ENCODE data around the gene RAB37. TPM values are rescaled to one million over a fixed set of nuclear protein-coding genes. Genes with fewer than 3 reads are reported as not detected.

RAB37 gene
- total and polyA plus RNA-seq, 10 donors: 16.6 to 37.6 (median 24.0) TPM

- TF ChIP-seq POLR2AphosphoS5 (IDR thresholded peaks at IDR 0.05) (peak in 1 of 3 donors; percentile 25), CTCF (IDR thresholded peaks at IDR 0.05 in 8 of 11, conservative IDR thresholded peaks at IDR 0.05 in 3 of 11) (no peak)
- 87 to 91% (median 89%) methylated on average over 9 of the region's 9 CpGs for WGBS, 5 donors
- peaks cover 0 to 79% (median 73%) of the 10 kb centered on the region in 6 donors for H3K36me3 ChIP-seq
- intact Hi-C loops (cut with DNase I; ENCODE audit: low total_unique reads): no loop called here
- H3K27ac ChIP-seq: no peak overlapping the region
- no peak for DNase-seq
- no peak overlapping the region for H3K4me3 ChIP-seq
- H3K27me3 ChIP-seq (replicated peaks in 1 of 7): no peaks in the 10 kb centered on the region
- peaks cover 11 to 68% (median 26%) of the 10 kb centered on the region in 6 donors for H3K4me1 ChIP-seq
- no peaks in the 10 kb centered on the region for H3K9me3 ChIP-seq
Observed at GRCh38 chr17:74771319-74771914, 34.4 kb downstream of the RAB37 start.

GRCh38 chr17:74772053-74772452 is 35.0 kb downstream of the RAB37 start:
- H3K4me1 ChIP-seq: peaks cover 15 to 70% (median 31%) of the 10 kb centered on the region in 6 donors
- H3K27ac ChIP-seq: peak overlapping the region in 1 of 8 donors; percentile 3
- peaks cover 0 to 73% (median 66%) of the 10 kb centered on the region in 6 donors for H3K36me3 ChIP-seq
- WGBS, 5 donors: 93 to 95% (median 94%) methylated on average over 13 of the region's 13 CpGs
- H3K27me3 ChIP-seq (replicated peaks in 1 of 7): no peaks in the 10 kb centered on the region
- intact Hi-C loops (cut with DNase I; ENCODE audit: low total_unique reads): no loop called here
- no peak for DNase-seq
- no peaks in the 10 kb centered on the region for H3K9me3 ChIP-seq
- TF ChIP-seq CTCF (IDR thresholded peaks at IDR 0.05 in 8 of 11, conservative IDR thresholded peaks at IDR 0.05 in 3 of 11): no peak
- TF ChIP-seq POLR2A (IDR thresholded peaks at IDR 0.05): no peak
- TF ChIP-seq POLR2AphosphoS5 (IDR thresholded peaks at IDR 0.05): peak in 1 of 3 donors; percentile 38
- H3K4me3 ChIP-seq: no peak overlapping the region

GRCh38 chr17:74773414-74773813 is 36.4 kb downstream of the RAB37 start:
- intact Hi-C loops (cut with DNase I; ENCODE audit: low total_unique reads): no loop called here
- no peak for TF ChIP-seq CTCF (IDR thresholded peaks at IDR 0.05 in 8 of 11, conservative IDR thresholded peaks at IDR 0.05 in 3 of 11)
- no peak for TF ChIP-seq POLR2A (IDR thresholded peaks at IDR 0.05)
- TF ChIP-seq POLR2AphosphoS5 (IDR thresholded peaks at IDR 0.05): peak in 1 of 3 donors; percentile 5
- no peaks in the 10 kb centered on the region for H3K9me3 ChIP-seq
- 83 to 100% (median 90%) methylated on average over 2 to 6 of the region's 6 CpGs for WGBS, 5 donors
- H3K27me3 ChIP-seq (replicated peaks in 1 of 7): no peaks in the 10 kb centered on the region
- no peak overlapping the region for H3K27ac ChIP-seq
- peaks cover 0 to 59% (median 55%) of the 10 kb centered on the region in 6 donors for H3K36me3 ChIP-seq
- peaks cover 15 to 71% (median 40%) of the 10 kb centered on the region in 6 donors for H3K4me1 ChIP-seq
- H3K4me3 ChIP-seq: no peak overlapping the region
- DNase-seq: no peak

DNA sequence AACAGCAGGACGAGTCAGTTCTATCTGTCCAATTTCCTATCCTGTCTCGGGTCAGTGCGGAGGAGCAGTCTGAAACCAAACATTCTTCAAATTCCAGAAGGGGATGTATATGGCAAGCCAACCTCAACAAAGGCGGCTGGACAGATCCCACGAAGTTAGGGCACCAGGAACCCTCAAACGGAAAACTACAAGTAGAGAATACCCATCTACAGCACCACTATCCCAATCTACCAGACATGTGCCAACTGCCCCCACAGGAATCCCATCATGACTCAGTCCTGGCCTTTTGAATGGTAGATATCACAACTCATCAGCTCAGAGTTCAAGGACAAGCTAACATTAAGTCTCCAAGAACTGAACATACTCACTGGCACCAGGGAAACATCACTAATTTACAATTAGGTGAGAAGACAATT is 36.8 kb downstream of the RAB37 start:
- 81 to 86% (median 83%) methylated on average over 6 of the region's 6 CpGs for WGBS, 5 donors
- Histone ChIP-seq H3K4me3 (no peak overlapping the region), H3K27ac (no peak overlapping the region), H3K36me3 (peaks cover 0 to 55% (median 51%) of the 10 kb centered on the region in 6 donors), H3K27me3 (replicated peaks in 1 of 7) (no peaks in the 10 kb centered on the region), H3K9me3 (no peaks in the 10 kb centered on the region), H3K4me1 (peaks cover 16 to 72% (median 43%) of the 10 kb centered on the region in 6 donors)
- intact Hi-C loops (cut with DNase I; ENCODE audit: low total_unique reads): no loop called here
- no peak for DNase-seq
- peak in 1 of 3 donors; percentile 4 for TF ChIP-seq POLR2AphosphoS5 (IDR thresholded peaks at IDR 0.05)
- TF ChIP-seq POLR2A (IDR thresholded peaks at IDR 0.05): no peak
- no peak for TF ChIP-seq CTCF (IDR thresholded peaks at IDR 0.05 in 8 of 11, conservative IDR thresholded peaks at IDR 0.05 in 3 of 11)

Measured in spleen (tissue), 11 donors.